Stimulated activated CD8-positive, alpha-beta memory T cell treated with anti-CD3 and anti-CD28 coated beads, Interleukin-4, amount 100 ng/mL, for 48 hours (primary cell): Measurements from ENCODE around the gene MCAT.

Source experiments
- DNase-seq: peaks from one replicate; pipeline ENCODE4 v3.0.0-alpha.2; 2020

The MCAT gene, protein sequence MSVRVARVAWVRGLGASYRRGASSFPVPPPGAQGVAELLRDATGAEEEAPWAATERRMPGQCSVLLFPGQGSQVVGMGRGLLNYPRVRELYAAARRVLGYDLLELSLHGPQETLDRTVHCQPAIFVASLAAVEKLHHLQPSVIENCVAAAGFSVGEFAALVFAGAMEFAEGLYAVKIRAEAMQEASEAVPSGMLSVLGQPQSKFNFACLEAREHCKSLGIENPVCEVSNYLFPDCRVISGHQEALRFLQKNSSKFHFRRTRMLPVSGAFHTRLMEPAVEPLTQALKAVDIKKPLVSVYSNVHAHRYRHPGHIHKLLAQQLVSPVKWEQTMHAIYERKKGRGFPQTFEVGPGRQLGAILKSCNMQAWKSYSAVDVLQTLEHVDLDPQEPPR

GRCh38 chr22:43142880-43143562, at the start of gene MCAT:
Gene MCAT (minus strand): TSS chr22:43143398. CDS start chr22:43143348, 50 bp downstream.
- peak; percentile 89 for DNase-seq

DNA sequence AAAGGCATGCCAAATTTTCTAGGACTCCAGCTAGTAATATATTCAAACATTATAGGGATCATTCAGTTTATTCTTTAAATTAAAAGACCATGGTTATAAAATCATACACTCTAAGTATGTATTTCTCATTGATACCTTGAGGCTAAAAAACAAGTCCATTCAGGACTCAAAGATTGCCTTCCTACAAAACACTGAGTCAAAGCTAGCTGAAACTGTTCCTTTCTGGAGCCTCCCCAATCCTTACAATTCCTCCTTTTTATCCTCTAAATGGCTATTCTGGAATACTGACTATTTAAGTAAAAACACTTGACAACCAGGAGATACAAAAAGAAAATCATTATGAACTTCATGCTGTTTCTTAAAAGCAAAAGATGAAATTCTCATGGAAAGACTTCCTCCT, 48.6 kb upstream of the MCAT start:
- no peak for DNase-seq

DNA sequence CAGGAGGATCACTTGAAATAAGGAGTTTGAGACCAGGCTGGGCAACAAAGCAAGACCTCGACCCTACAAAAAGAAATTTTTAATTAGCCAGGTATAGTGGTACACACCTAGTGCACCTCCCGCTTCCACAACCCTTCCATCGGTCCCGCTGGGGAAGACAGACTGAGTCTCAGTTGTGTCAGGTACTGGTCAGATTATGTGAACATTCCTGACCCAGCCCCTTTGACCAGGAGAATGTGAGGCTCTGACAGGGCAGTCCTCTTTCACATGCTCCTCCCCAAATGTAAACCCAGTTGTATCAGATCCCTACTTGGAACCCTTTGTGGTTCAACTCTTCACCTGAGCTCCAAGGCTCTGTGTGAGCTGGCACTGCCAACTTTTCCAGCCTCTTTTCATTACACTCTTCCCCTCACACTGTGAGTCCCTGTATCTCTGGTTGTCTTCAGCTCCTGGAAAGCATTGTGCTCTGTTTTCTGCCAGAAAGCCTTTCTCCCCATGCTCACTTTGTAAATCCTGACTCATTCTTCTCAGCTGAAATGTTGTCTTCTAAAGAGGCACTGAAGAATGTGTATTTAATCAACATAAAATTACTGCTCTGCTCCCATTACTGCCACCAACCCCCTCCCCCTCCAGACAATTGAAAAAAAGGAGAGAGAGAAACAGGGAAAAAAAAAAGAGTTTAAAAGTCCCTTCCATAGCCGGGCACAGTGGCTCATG, 45.8 kb upstream of the MCAT start:
- DNase-seq, result no peak

DNA sequence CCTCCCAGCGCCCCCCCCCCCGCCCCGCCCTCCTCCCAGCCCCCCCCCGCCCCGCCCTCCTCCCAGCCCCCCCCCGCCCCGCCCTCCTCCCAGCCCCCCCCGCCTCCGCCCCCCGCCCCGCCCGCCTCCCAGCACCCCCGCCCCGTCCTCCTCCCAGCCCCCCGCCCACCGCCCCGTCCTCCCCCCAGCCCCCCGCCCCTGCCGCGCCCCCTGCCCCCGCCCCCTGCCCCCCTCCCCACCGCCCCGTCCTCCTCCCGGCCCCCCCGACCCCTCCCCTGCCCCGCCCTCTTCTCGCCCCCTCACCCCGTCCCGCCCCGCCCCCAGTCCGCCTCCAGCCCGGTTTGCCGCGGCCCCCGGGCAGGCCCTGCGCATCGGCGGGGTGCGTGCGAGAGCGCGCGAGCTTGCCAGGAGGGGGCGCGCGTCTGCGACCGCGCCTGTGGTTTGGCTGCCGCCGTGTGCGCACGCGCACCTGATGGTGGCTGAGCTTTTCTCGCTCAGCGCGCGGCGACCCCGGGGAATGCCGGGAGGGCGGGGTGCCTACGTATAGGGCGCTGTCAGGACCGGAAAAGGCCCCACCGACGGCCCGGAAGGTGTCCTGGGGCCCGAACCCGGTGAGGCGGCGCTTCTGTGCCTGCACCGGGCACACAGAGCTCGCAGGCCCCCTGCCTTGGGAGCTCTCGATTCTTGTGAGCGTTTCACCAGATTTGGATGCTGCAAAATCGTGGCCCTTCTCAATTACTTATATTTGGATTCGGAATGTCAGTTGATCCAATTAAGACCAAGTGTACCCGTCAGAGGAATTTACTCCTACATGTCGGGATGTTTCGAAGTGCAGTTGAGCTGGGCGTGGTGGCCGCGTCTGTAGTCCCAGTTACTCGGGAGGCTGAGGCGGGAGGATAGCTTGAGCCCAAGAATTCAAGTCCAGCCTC, 44.2 kb upstream of the MCAT start:
- DNase-seq, result peak; percentile 97

- DNase-seq, result peak; percentile 62
Observed at GRCh38 chr22:43186272-43187170, 43.3 kb upstream of the MCAT start, which contains the start of gene TTLL12. Gene TTLL12 (minus strand): TSS chr22:43187134. CDS start chr22:43187069, 65 bp downstream.

DNA sequence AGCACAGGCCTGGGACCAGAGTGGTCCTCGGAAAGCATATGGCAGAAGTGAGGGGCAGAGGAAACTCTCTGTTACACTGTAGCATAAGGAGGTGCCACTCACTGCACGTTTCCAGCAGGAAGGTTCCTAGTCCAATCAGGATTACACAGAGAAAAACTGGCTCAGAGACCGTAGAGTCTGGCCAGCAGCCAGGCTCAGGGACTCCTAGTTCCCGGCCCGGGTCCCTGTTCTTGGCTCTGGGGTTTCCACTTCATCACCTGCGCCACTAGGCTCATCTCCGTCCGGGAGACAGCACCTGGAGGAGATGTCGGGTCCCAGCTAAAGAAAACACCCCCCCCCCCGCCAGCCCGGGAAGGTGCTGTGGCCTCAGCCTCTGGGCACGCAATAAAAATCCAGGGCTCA, 42.7 kb upstream of the MCAT start:
- no peak for DNase-seq

GRCh38 chr22:43183496-43184277, 40.5 kb upstream of the MCAT start:
- DNase-seq, result no peak

- DNase-seq, result no peak
Observed at GRCh38 chr22:43182726-43183125, 39.5 kb upstream of the MCAT start.

- DNase-seq, result no peak
Observed at GRCh38 chr22:43182118-43182517, 38.9 kb upstream of the MCAT start.

GRCh38 chr22:43181321-43182076, 38.3 kb upstream of the MCAT start:
- no peak for DNase-seq

DNA sequence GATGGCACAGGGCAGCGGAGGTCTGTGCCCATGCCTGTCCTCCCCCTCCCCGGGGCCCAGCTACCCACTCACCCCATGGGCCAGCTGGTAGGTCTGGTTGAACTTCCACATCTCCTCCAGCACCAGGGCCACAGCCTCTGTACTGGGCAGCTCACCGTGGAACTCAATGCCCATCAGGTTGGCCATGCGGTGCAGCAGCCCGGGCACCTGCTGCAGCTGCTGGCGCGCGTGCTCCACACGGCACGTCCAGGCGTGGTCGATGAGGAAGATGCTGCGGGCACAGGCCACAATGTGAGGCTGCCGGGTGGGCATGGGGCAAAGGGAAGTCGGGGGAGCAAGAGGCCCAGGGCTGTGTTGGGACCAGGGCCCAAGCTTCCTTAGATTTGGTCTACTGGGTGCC, 37.5 kb upstream of the MCAT start:
- no peak for DNase-seq

GRCh38 chr22:43179911-43180195, 36.7 kb upstream of the MCAT start:
- no peak for DNase-seq

GRCh38 chr22:43179146-43179910, 36.1 kb upstream of the MCAT start:
- DNase-seq, result no peak

- DNase-seq, result no peak
Observed at GRCh38 chr22:43177479-43177878, 34.3 kb upstream of the MCAT start.

DNA sequence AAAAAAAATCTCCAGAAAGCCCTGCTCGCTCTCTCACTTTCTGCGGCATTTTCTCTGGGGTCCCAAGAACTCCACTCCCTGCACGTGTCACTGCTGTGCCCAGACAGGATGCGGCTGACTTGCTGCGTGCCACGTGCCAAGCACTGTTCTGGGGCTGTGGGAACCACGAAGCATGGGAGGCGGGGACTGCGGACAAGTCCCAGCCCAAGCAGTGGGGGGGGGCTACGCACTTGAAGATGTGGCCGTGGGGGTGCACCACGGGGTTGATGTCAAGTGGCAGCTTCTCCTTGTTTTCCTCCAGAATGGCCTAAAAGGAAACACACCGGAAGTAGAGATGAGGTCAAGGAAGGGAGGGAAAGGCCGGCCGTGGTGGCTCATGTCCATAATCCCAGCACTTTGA, 32.9 kb upstream of the MCAT start:
- DNase-seq, result no peak

GRCh38 chr22:43174941-43175531, 31.8 kb upstream of the MCAT start:
- no peak for DNase-seq

- DNase-seq, result no peak
Observed at GRCh38 chr22:43173976-43174720, 30.9 kb upstream of the MCAT start.

DNA sequence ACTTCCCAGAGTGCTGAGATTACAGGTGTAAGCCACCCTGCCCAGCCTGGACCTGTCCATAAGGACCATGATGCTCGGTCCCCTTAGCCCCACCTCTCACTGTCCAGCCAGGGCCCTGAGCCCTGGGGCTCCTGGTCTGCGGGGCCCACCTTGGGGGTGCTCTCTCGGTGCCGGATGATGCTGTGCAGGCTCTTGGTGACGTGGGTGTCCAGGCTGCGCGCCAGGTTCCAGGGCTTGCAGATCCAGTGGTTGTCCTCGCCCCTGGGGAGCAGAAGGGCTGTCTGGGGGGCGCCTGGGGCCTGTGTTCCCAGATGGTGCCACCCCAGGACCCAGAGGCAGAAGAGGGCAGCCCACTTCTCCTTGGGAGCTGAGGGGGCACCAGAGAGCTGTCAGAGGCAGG, 30.4 kb upstream of the MCAT start:
- DNase-seq, result no peak
